Small intestine (tissue), 7 donors: ENCODE results near the gene SELENOP. TPM values are rescaled to one million over a fixed set of nuclear protein-coding genes. Genes with fewer than 3 reads are reported as not detected.

Source experiments
- DNase-seq, 2 donors: peaks; one replicate each; pipeline versions ENCODE4 v3.0.0 to v3.0.0-alpha.2; 2013
- FAIRE-seq: peaks from 2 replicates; lab custom pipeline; 2012; peaks lifted over from hg19 to GRCh38; lab: Jason Lieb, UNC
- H3K27ac ChIP-seq, 3 donors: one replicate each; pipeline ENCODE4 v1.5.1; 2013; ENCODE audit warnings: low read length in 2 of 3, mild to moderate bottlenecking in 2 of 3, control low read depth in 1 of 3, inconsistent platforms in 1 of 3, low read depth in 1 of 3, moderate library complexity in 1 of 3
- H3K27me3 ChIP-seq, 3 donors: one replicate each; pipeline ENCODE4 v1.6.1; 2013; ENCODE audit warnings: low read length in 3 of 3, inconsistent platforms in 1 of 3; ENCODE audit not compliant: control insufficient read depth in 3 of 3, insufficient read depth in 3 of 3
- H3K36me3 ChIP-seq, 3 donors: one replicate each; pipeline ENCODE4 v1.6.1; 2013; ENCODE audit warnings: low read length in 3 of 3, inconsistent platforms in 1 of 3, low read depth in 1 of 3, mild to moderate bottlenecking in 1 of 3, moderate library complexity in 1 of 3; ENCODE audit not compliant: control insufficient read depth in 3 of 3, insufficient read depth in 2 of 3
- H3K4me1 ChIP-seq, 3 donors: one replicate each; pipeline ENCODE4 v1.6.1; 2013; ENCODE audit warnings: low read length in 2 of 3, inconsistent platforms in 1 of 3, low read depth in 1 of 3, mild to moderate bottlenecking in 1 of 3, moderate library complexity in 1 of 3; ENCODE audit not compliant: control insufficient read depth in 3 of 3, insufficient read depth in 2 of 3
- H3K4me3 ChIP-seq, 3 donors: one replicate each; pipeline ENCODE4 v1.5.1; 2013; ENCODE audit warnings: low read length in 3 of 3, control low read depth in 1 of 3, inconsistent platforms in 1 of 3, low read depth in 1 of 3, mild to moderate bottlenecking in 1 of 3, moderate library complexity in 1 of 3
- H3K9me3 ChIP-seq, 2 donors: one replicate each; pipeline ENCODE4 v1.6.1; 2013; ENCODE audit warnings: low read depth in 1 of 2, low read length in 1 of 2; ENCODE audit not compliant: control insufficient read depth in 2 of 2, insufficient read depth in 1 of 2
- WGBS, 3 donors: extraction: QIAGEN DNeasy Blood & Tissue Kit; methylation state at CpG; one replicate each; pipeline ENCODE4 v1.1.7; 2013; 5-methylcytosine and 5-hydroxymethylcytosine counted together
- polyA plus RNA-seq, 4 donors: library from polyadenylated mRNA; stranded (reverse) in 3 of 4; unstranded in 1 of 4; fragments of 200-250 nt in 3 of 4; fragments of 120-200 nt in 1 of 4; gene quantifications; one replicate each; pipeline versions ENCODE4 v1.2.1 to v1.2.3, GENCODE V29; 2013
- donor health status: healthy with polysubstance abuse.
- donor health status: control.
- donor health status: control.
- donor health status: Bipolar disorder and iron deficiency.
- donor health status: healthy.

The SELENOP gene
- polyA plus RNA-seq, 4 donors: 204 to 4,199 (median 720) TPM

GRCh38 chr5:42799241-42799608 lies 12.5 kb downstream of the SELENOP start:
- peaks cover 5 to 18% (median 9%) of the 10 kb centered on the region in 3 donors for H3K36me3 ChIP-seq
- FAIRE-seq (no peak), DNase-seq (peak in 1 of 2 donors; percentile 14)
- no peaks in the 10 kb centered on the region for H3K27me3 ChIP-seq
- H3K27ac ChIP-seq: no peak overlapping the region
- no peaks in the 10 kb centered on the region for H3K4me1 ChIP-seq
- H3K9me3 ChIP-seq: peaks cover 0 to 8% of the 10 kb centered on the region in 2 donors
- H3K4me3 ChIP-seq: no peak overlapping the region

- no peaks in the 10 kb centered on the region for H3K27me3 ChIP-seq
- no peak for FAIRE-seq
- peak in 1 of 2 donors; percentile 27 for DNase-seq
- peaks cover 5 to 15% (median 5%) of the 10 kb centered on the region in 3 donors for H3K36me3 ChIP-seq
- H3K4me3 ChIP-seq: no peak overlapping the region
- H3K9me3 ChIP-seq: peaks cover 0 to 8% of the 10 kb centered on the region in 2 donors
- WGBS, 3 donors: 87 to 92% (median 91%) methylated on average over 6 of the region's 6 CpGs
- H3K4me1 ChIP-seq: no peaks in the 10 kb centered on the region
- H3K27ac ChIP-seq: no peak overlapping the region
Observed at GRCh38 chr5:42798284-42799240, 13.1 kb downstream of the SELENOP start.

- Histone ChIP-seq H3K27me3 (no peaks in the 10 kb centered on the region), H3K4me1 (no peaks in the 10 kb centered on the region), H3K4me3 (no peak overlapping the region), H3K27ac (no peak overlapping the region), H3K9me3 (peaks cover 0 to 7% of the 10 kb centered on the region in 2 donors), H3K36me3 (no peaks in the 10 kb centered on the region)
- no peak for DNase-seq
- FAIRE-seq: no peak
Observed at GRCh38 chr5:42791151-42791550, 20.5 kb downstream of the SELENOP start.

DNA sequence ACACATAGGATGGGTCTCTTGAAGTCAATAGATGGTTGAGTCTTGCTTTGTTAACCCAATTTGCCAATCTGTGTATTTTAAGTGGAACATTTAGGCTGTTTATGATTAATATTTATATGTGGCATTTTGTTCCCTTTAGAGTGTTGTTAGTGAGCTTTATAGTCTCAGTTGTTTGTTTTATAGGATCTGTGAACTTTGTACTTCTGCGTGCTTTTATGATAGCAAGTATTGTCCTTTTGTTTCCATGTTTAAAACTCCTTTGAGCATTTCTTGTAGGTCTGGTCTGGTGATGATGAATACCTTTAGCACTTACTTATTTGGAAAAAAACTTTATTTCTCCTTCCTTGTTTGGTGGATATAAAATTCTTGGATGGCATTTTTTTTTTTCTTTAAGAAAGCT lies 23.8 kb downstream of the SELENOP start:
- Histone ChIP-seq H3K4me3 (no peak overlapping the region), H3K4me1 (no peaks in the 10 kb centered on the region), H3K27me3 (no peaks in the 10 kb centered on the region), H3K27ac (no peak overlapping the region), H3K9me3 (peaks cover 0 to 7% of the 10 kb centered on the region in 2 donors), H3K36me3 (no peaks in the 10 kb centered on the region)
- WGBS, 3 donors: 19 to 71% (median 50%) methylated on average over 1 of the region's 1 CpG
- FAIRE-seq (no peak), DNase-seq (peak in 1 of 2 donors; percentile 40)

DNA sequence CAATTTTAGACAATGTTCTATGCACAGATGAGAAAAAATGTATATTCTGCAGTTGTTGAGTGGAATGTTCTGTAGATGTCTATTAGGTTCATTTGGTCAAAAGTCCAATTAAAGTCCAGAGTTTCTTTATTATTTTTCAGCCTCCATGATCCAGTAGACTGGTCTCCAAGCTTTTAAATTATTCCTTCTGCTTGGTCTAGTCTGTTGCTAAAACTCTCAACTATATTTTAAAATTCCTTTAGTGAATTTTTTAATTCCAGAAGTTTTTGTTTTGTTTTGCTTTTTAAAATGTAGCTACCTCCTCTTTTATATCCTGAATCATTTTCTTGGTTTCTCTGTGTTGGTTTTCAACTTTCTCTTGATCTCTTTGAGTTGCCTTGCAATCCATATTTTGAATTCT lies 24.6 kb downstream of the SELENOP start:
- Histone ChIP-seq H3K9me3 (peaks cover 0 to 7% of the 10 kb centered on the region in 2 donors), H3K4me3 (no peak overlapping the region), H3K4me1 (no peaks in the 10 kb centered on the region), H3K36me3 (no peaks in the 10 kb centered on the region), H3K27ac (no peak overlapping the region), H3K27me3 (no peaks in the 10 kb centered on the region)
- FAIRE-seq (no peak), DNase-seq (no peak)

DNA sequence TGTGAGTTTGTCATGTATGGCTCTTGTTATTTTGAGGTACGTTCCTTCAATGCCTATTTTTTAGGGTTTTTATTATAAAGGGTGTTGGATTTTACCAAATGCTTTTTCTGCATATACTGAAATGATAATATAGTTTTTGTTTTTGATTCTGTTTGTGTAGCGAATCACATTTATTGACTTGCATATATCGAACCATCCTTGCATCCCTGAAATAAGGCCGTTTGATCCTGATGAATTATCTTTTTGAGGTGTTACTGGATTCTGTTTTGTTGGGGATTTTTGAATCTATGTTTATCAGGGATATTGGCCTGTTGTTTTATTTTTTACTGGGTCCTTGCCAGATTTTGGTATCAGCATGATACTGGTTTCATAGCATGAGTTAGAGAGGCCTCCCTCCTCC lies 25.9 kb downstream of the SELENOP start:
- Histone ChIP-seq H3K9me3 (peaks cover 0 to 7% of the 10 kb centered on the region in 2 donors), H3K27ac (no peak overlapping the region), H3K4me3 (no peak overlapping the region), H3K36me3 (no peaks in the 10 kb centered on the region), H3K4me1 (no peaks in the 10 kb centered on the region), H3K27me3 (no peaks in the 10 kb centered on the region)
- whole genome bisulfite sequencing, 3 donors: 92 to 93% (median 92%) methylated on average over 4 of the region's 4 CpGs
- FAIRE-seq (no peak), DNase-seq (no peak)

GRCh38 chr5:42784132-42784531 lies 27.6 kb downstream of the SELENOP start:
- 83 to 94% (median 89%) methylated on average over 1 of the region's 1 CpG for WGBS, 3 donors
- Histone ChIP-seq H3K9me3 (peaks cover 0 to 5% of the 10 kb centered on the region in 2 donors), H3K4me1 (no peaks in the 10 kb centered on the region), H3K27me3 (no peaks in the 10 kb centered on the region), H3K36me3 (no peaks in the 10 kb centered on the region), H3K4me3 (no peak overlapping the region), H3K27ac (no peak overlapping the region)
- no peak for FAIRE-seq
- no peak for DNase-seq

DNA sequence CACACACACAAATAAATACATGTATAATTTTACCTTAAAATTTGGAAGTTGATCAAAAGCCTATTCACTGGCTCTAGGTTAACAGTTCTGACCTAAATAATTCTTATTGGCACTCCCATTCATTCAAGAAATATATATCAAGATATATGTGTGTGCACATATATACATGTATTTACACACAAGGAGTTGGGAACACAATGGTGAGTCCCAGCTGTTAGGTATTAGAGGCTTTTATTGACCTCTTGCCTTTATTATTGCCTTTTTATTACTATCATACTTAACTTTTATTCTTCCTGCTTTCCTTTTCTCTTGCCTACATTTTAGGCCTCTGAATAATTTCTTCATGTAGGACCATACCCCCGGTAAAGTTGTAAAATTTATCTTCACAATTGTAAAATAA lies 30.1 kb downstream of the SELENOP start:
- Histone ChIP-seq H3K4me3 (no peak overlapping the region), H3K27ac (no peak overlapping the region), H3K27me3 (no peaks in the 10 kb centered on the region), H3K36me3 (no peaks in the 10 kb centered on the region), H3K4me1 (no peaks in the 10 kb centered on the region), H3K9me3 (no peaks in the 10 kb centered on the region)
- 10 to 69% (median 50%) methylated on average over 1 of the region's 1 CpG for WGBS, 3 donors
- DNase-seq (peak in 1 of 2 donors; percentile 32), FAIRE-seq (no peak)
